ENCODE data around the gene TSPAN32.
"Not testable (repeated sequence)": the region's sequence is repeated elsewhere in the genome, so short reads cannot be mapped to it uniquely, and the experiment has no call there.

Gene TSPAN32

GRCh38 chr11:2316169-2316962, 14.6 kb downstream of the TSPAN32 start:
- no peak for DNase-seq

GRCh38 chr11:2316963-2317244, 15.1 kb downstream of the TSPAN32 start:
- no peak for DNase-seq

GRCh38 chr11:2317354-2318050, 15.7 kb downstream of the TSPAN32 start:
- no peak for DNase-seq

GRCh38 chr11:2318123-2318522, 16.3 kb downstream of the TSPAN32 start:
- no peak for DNase-seq

- DNase-seq: no peak
Measured at GRCh38 chr11:2318707-2319106, 16.9 kb downstream of the TSPAN32 start.

GRCh38 chr11:2319791-2320472, 18.1 kb downstream of the TSPAN32 start:
- DNase-seq: no peak

- no peak for DNase-seq
Measured at GRCh38 chr11:2320568-2321310, 18.9 kb downstream of the TSPAN32 start.

- DNase-seq: no peak
Measured at GRCh38 chr11:2321311-2321683, 19.5 kb downstream of the TSPAN32 start.

- no peak for DNase-seq
Measured at GRCh38 chr11:2325123-2325522, 23.3 kb downstream of the TSPAN32 start.

GRCh38 chr11:2325719-2326118, 23.9 kb downstream of the TSPAN32 start:
- DNase-seq: no peak

- DNase-seq: no peak
Measured at GRCh38 chr11:2327032-2327431, 25.2 kb downstream of the TSPAN32 start.

GRCh38 chr11:2328021-2328420, 26.2 kb downstream of the TSPAN32 start:
- DNase-seq: no peak

GRCh38 chr11:2328656-2329354, 27.0 kb downstream of the TSPAN32 start:
- DNase-seq: no peak

- DNase-seq: no peak
Measured at GRCh38 chr11:2329551-2329950, 27.7 kb downstream of the TSPAN32 start.

GRCh38 chr11:2330696-2331095, 28.9 kb downstream of the TSPAN32 start:
- no peak for DNase-seq

- DNase-seq: no peak
Measured at GRCh38 chr11:2331404-2331803, 29.6 kb downstream of the TSPAN32 start.

GRCh38 chr11:2332569-2332968, 30.8 kb downstream of the TSPAN32 start:
- not testable (repeated sequence) for DNase-seq

GRCh38 chr11:2333486-2334205, 31.8 kb downstream of the TSPAN32 start:
- DNase-seq: not testable (repeated sequence)

GRCh38 chr11:2335286-2335685, 33.5 kb downstream of the TSPAN32 start:
- not testable (repeated sequence) for DNase-seq

GRCh38 chr11:2338760-2339159, 36.9 kb downstream of the TSPAN32 start:
- not testable (repeated sequence) for DNase-seq

GRCh38 chr11:2342557-2342956, 40.7 kb downstream of the TSPAN32 start:
- DNase-seq: no peak

- DNase-seq: no peak
Measured at GRCh38 chr11:2342981-2343380, 41.2 kb downstream of the TSPAN32 start.
